ENCODE results near the gene KPRP. TPM values are rescaled to one million over a fixed set of nuclear protein-coding genes. Genes with fewer than 3 reads are reported as not detected.

Gene KPRP
- polyA plus RNA-seq (ENCODE audit: insufficient read length in 3 of 3) = not detected

DNA sequence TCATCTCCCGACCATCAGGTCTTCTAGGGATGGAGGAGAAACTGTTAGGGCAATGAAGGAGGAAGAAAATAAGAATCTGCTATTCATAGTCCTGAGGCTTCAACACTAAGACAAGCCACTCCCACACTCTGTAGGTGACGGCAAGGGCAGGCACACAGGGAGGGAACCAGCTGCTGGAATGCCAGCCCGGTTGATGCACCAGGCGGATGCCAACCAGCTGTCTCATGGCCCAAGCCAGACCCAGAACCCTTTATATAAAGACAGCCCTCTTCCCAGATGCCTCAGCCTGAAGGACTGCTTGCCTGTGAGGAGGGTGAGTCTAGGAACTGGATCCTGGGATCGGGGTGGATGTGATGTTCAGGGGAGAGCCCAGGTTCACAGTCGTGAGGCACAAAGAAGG, at the start of gene KPRP:
TSS of gene KPRP (plus strand) at position 279 of the 400 bp plus-strand sequence. CDS start 1,564 bp downstream, outside the sequence.
- DNase-seq (ENCODE audit: low read depth in 3 of 3, low spot score in 2 of 3) = no peak

DNA sequence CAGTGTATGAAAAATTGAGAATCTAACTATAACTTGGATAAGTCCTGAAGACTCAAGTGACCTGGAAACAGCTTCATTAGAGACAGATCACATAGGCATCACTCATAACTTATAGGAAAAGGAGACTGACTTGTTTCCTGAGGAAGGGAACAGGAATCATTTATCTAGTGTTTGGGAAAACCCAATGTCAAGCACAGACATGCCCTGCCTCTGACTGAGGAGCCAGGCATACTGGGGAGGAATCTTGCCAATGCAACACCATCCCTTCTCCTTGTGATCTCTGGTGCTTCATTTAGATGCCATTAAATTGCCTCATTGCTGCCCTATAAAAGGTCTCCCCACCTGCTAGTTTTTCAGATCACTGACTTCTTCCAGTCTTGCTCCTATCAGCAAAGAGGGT, 39.6 kb upstream of the KPRP start:
- no peak for DNase-seq (ENCODE audit: low read depth in 3 of 3, low spot score in 2 of 3)

DNA sequence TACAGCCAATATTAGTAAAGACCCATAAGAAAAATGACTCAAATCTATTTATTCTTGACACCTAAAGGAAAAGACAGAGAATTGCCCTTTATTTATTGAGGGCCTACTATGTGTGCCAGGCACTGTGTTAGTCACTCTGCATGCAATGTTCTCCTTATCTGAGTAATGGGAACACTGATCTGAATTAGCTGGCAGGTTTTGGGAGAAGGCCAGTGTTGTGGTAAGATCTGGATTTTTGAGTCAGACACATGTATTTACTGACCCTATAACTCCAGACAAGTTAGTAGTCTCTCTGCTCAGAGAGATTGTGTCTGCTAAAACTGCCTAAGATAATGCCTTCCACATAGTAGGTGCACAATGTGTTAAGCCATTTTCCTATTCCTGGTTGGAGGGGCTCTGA, 32.6 kb upstream of the KPRP start:
- DNase-seq (ENCODE audit: low read depth in 3 of 3, low spot score in 2 of 3) = no peak

- no peak for DNase-seq (ENCODE audit: low read depth in 3 of 3, low spot score in 2 of 3)
Measured at GRCh38 chr1:152728986-152729385, 28.8 kb upstream of the KPRP start.

- no peak for DNase-seq (ENCODE audit: low read depth in 3 of 3, low spot score in 2 of 3)
Measured at GRCh38 chr1:152735648-152736047, 22.2 kb upstream of the KPRP start.

- DNase-seq (ENCODE audit: low read depth in 3 of 3, low spot score in 2 of 3) = no peak
Measured at GRCh38 chr1:152737997-152738396, 19.8 kb upstream of the KPRP start.

DNA sequence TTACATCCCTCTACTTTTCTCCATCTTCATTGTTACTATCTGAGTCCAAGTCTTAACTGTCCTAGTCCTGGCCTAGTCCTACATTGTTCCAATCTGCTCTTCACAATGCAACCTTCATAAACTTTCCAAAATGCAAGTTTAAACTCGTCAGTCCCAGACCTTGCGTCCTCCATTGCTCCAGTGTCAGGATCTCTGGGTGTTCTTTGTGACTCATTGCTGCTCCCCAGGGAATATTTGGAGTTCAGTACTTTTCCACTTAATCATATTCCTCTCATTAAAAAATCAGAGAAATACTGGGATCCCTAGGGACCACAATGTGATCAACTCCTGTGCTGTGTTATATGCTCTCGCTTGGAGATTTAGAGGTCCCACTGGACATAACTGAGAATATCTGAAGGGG, 18.0 kb upstream of the KPRP start:
- DNase-seq (ENCODE audit: low read depth in 3 of 3, low spot score in 2 of 3) = no peak

DNA sequence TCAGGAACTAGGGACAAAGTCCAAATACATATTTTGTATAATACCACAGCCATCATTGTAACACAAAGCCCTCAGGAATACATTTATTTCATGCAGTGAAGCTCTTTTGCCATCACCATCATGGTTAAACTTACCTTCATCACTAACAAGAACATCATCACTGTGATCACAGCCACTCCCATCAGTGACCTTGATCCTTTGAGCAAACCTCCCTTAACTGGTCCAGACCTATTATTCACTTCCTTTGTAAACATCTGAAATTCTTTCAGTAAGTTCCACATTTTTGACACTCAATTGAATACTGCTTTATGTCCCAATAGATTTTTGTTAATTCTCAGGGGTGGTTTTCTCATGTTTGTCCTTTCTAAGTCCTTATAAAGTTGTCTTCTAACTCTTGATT, 16.2 kb upstream of the KPRP start:
- no peak for DNase-seq (ENCODE audit: low read depth in 3 of 3, low spot score in 2 of 3)

- DNase-seq (ENCODE audit: low read depth in 3 of 3, low spot score in 2 of 3) = no peak
Measured at GRCh38 chr1:152743371-152744145, 14.3 kb upstream of the KPRP start.

DNA sequence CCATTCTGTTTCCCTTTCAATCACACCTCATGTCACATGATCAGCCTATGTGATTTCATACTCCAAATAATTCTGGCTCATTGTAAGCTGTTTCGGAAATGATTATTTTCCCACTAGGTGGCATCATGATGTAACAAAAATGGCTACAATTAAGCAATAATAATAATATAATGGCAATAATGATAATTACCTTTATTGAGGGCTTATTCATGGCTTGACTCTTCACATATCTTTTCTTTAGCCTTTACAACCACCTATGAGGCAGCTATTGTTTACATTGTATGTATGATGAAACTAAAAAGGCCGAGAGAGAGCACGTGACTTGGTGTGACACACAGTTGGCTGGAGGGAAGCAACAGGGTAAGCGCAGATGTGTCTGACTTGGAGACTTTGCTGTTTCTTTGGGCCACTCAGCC, 12.5 kb upstream of the KPRP start:
- DNase-seq (ENCODE audit: low read depth in 3 of 3, low spot score in 2 of 3) = no peak

GRCh38 chr1:152745765-152746444, 11.9 kb upstream of the KPRP start:
- no peak for DNase-seq (ENCODE audit: low read depth in 3 of 3, low spot score in 2 of 3)

DNA sequence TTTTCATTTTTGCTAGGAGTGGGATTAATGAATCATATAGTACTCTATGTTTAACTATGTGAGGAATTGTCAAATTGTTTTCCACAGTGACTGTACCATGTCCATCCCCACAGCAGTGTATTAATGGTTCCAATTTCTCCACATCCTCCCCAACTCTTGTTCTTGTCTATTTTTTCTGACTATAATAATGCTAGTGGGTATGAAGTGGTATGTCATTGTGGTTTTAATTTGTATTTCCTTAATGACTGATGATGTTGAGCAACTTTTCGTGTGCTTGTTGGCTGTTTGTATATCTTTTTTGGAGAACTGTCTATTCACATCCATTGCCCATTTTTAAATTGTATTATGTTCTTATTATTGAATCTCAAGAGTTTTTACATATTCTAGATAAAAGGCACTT, 10.0 kb upstream of the KPRP start:
- no peak for DNase-seq (ENCODE audit: low read depth in 3 of 3, low spot score in 2 of 3)

GRCh38 chr1:152752225-152752624, 5.6 kb upstream of the KPRP start:
- DNase-seq (ENCODE audit: low read depth in 3 of 3, low spot score in 2 of 3) = no peak

DNA sequence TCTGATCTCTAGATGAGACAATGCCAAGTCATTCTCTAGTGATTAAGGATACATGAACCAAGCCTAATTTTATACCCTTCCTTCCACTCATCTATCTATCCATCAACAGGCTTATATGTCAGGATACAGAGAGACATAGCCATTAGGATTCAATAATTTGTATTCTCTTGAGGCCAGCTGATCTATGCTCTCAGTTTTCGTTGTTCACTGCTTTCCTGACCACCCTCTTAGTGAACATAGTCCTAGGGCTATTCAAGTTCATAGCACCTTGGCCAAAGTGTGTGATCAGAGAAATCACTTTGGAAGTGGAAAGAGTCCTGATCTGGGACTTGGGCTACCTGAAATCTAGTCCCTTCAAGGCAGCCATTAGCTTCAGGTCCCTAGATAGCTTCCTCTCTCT, 4.2 kb upstream of the KPRP start:
- no peak for DNase-seq (ENCODE audit: low read depth in 3 of 3, low spot score in 2 of 3)

DNA sequence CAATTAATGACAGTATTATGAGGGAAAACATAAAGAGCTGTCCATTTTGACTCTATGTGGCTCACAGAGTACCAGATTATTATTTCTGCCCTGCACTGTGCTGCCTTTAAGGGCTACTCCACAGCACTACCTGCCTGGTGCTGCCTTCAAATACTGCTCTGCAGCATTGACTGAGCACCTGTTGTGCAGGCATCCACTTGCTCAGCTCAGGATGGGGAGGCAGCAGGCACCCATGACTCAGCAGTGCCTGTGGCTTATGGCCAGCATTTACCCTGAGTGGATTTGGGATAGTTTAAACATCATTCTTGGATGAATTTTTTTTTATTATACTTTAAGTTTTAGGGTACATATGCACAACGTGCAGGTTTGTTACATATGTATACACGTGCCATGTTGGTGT, 953 bp upstream of the KPRP start:
- DNase-seq (ENCODE audit: low read depth in 3 of 3, low spot score in 2 of 3) = no peak

GRCh38 chr1:152758636-152759035, 811 bp downstream of the KPRP start:
- no peak for DNase-seq (ENCODE audit: low read depth in 3 of 3, low spot score in 2 of 3)

DNA sequence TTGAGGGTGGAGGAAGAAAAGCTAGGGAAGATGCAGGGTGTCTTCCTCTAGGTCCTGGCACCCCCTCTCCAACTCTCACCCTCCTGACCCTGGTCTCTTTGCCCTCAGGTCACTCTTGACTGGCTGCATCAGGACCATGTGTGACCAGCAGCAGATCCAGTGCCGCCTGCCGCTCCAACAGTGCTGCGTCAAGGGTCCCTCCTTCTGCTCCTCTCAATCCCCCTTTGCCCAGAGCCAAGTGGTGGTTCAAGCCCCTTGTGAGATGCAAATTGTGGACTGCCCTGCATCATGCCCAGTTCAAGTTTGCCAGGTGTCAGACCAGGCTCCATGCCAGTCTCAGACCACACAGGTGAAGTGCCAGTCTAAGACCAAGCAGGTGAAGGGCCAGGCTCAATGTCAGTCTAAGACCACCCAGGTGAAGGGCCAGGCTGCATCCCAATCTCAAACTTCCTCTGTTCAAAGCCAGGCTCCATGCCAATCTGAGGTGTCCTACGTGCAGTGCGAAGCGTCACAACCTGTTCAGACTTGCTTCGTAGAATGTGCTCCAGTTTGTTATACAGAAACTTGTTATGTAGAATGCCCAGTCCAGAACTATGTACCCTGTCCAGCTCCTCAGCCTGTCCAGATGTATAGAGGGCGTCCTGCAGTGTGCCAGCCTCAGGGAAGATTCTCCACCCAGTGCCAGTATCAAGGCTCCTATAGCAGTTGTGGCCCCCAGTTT, 1.8 kb downstream of the KPRP start:
- DNase-seq (ENCODE audit: low read depth in 3 of 3, low spot score in 2 of 3) = no peak

DNA sequence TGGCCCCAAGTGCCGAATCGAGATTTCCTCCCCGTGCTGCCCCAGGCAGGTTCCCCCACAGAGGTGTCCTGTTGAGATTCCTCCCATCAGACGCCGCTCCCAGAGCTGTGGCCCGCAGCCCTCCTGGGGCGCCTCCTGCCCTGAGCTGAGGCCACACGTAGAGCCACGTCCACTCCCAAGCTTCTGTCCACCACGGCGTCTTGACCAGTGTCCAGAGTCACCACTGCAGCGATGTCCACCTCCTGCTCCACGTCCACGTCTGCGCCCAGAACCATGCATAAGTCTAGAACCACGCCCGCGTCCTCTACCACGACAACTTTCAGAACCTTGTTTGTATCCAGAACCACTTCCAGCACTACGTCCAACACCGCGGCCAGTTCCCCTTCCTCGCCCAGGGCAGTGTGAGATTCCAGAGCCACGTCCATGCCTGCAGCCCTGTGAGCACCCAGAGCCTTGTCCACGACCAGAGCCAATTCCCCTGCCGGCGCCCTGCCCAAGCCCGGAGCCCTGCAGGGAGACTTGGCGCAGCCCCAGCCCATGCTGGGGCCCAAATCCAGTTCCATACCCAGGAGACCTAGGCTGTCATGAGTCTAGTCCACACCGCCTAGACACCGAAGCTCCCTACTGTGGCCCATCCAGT, 2.8 kb downstream of the KPRP start:
- no peak for DNase-seq (ENCODE audit: low read depth in 3 of 3, low spot score in 2 of 3)

DNA sequence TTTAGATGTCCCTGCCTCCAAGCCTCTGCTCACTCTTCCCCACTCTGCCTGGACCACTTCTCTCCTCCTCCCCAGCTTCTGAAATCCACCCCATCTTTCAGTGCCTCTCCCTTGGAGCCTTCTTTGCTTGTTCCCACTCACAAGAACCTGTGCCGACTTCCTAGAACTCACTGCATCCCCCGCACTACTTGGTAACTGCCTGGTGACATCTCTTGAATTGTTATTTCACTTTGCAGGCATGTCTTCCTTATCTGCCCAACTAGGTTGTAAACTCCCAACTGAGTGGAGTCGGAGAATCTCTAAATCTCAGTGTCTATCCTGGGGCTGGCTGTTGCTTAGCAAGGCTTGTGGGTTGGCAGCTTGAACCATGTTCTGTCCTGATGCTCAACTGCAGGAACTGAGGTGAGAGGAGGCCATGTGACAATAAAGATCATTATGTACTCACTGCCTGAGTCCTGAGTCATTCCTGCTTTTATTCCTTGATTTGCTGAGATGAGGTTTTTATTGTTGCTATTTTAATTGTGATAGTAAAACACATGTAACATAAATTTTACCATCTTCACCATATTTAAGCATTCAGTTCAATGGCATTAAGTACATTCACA, 3.9 kb downstream of the KPRP start:
- DNase-seq (ENCODE audit: low read depth in 3 of 3, low spot score in 2 of 3) = no peak

DNA sequence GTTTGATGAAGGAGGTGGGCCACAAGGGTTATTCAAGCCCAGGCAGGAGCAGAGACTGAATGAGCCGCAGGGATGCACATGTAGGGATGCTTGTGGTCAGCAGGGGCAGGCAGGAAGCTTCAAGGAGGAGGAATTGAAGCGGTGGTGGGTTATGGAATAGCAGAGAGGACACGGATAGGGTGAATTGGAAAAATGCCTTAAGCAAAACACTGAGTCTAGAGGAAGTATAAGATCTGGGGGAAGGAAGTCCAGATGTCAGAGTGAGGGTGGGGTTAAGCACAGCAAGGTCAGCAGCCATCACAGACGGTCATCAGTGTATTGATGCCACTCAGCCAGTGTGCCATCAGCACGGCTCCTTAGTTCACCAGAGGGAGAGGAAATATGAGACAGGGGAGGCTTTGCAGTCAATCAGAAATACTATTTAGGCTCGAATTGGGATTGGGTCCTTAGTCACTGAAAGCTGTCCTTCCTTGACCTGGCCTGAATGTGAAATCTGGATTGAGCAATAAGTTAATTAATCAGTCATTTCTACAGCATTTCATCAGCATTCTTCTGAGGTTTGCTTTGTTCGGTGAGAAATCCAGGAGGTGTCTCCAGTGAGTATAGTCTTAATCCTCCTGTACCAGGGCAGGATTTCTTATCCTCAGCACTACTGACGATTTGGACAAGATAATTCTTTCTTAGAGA, 11.2 kb downstream of the KPRP start:
- DNase-seq (ENCODE audit: low read depth in 3 of 3, low spot score in 2 of 3) = no peak
